H1 (cell line): ENCODE results near the gene CHD9. TPM values are rescaled to one million over a fixed set of nuclear protein-coding genes. Genes with fewer than 3 reads are reported as not detected.

Experiments used
- CTBP2 ChIP-seq: IDR thresholded peaks from 2 replicates; pipeline ENCODE4 v1.7.0; 2011; ENCODE audit warnings: borderline replicate concordance, mild to moderate bottlenecking, moderate library complexity, mixed read lengths, low read length; ENCODE audit not compliant: insufficient read depth, insufficient read length
- HDAC6 ChIP-seq: IDR thresholded peaks from one replicate; pipeline ENCODE4 v1.7.1; 2012; ENCODE audit warnings: low read depth, mild to moderate bottlenecking, inconsistent platforms, low read length, moderate library complexity
- MAFK ChIP-seq: IDR thresholded peaks from 2 replicates; pipeline ENCODE4 v1.6.1; 2012; ENCODE audit warnings: low read depth, mild to moderate bottlenecking, improper control_type of control experiment, low read length
- RBBP5 ChIP-seq: IDR thresholded peaks from 2 replicates; pipeline ENCODE4 v1.7.1; 2012; ENCODE audit warnings: low read depth, mild to moderate bottlenecking, inconsistent platforms, low read length, moderate library complexity, borderline replicate concordance
- RFX5 ChIP-seq: IDR thresholded peaks from 2 replicates; pipeline ENCODE4 v1.6.1; 2011; ENCODE audit warnings: low read depth, low read length, improper control_type of control experiment, borderline replicate concordance
- SAP30 ChIP-seq: fragments of 300-600 bp; sonication (generic); IDR thresholded peaks from 2 replicates; pipeline ENCODE4 v1.7.1; 2012; ENCODE audit warnings: low read length, moderate library complexity, mild to moderate bottlenecking, inconsistent platforms; ENCODE audit not compliant: insufficient read depth, insufficient replicate concordance
- SRF ChIP-seq: IDR thresholded peaks from 2 replicates; pipeline ENCODE4 v1.6.1; 2011; ENCODE audit warnings: mild to moderate bottlenecking, low read depth, low read length, moderate library complexity
- YY1 ChIP-seq: IDR thresholded peaks from 2 replicates; pipeline ENCODE4 v1.6.1; 2011; ENCODE audit warnings: low read depth, mild to moderate bottlenecking, low read length
- polyA plus RNA-seq, 7 experiments: library from polyadenylated mRNA; depleted of rRNA in 3 of 7; stranded (reverse) in 5 of 7; unstranded in 2 of 7; fragments of >200 nt in 5 of 7; fragments of 200-250 nt in 2 of 7; gene quantifications; 1 replicate in 5 of 7; 2 replicates in 1 of 7; 4 replicates in 1 of 7; pipeline versions ENCODE4 v1.2.1 to v1.2.3, GENCODE V29; 2011 to 2013; ENCODE audit warnings: missing spikeins in 2 of 7, mixed read lengths in 2 of 7
- total RNA-seq: library from RNA; stranded (reverse); fragmentation: NEBNext Ultra II Directional; extraction: Animal tissue kit (Norgen Biotek cat#: 25700); gene quantifications from 2 replicates; pipeline ENCODE4 v1.2.1, GENCODE V29; 2021
- TF ChIP-seq, protein P1 (sequence below): fragments of 300-600 bp; sonication (generic); IDR thresholded peaks from 2 replicates; pipeline ENCODE4 v1.7.1; 2012; ENCODE audit warnings: low read length, moderate library complexity, mild to moderate bottlenecking, inconsistent platforms; ENCODE audit not compliant: insufficient replicate concordance

The CHD9 gene
- total and polyA plus RNA-seq, 2 of the 8 experiments (the other 6 are each of a cell fraction or from before 2014, with no cell fraction given), result 9.9 to 32.4 TPM

DNA sequence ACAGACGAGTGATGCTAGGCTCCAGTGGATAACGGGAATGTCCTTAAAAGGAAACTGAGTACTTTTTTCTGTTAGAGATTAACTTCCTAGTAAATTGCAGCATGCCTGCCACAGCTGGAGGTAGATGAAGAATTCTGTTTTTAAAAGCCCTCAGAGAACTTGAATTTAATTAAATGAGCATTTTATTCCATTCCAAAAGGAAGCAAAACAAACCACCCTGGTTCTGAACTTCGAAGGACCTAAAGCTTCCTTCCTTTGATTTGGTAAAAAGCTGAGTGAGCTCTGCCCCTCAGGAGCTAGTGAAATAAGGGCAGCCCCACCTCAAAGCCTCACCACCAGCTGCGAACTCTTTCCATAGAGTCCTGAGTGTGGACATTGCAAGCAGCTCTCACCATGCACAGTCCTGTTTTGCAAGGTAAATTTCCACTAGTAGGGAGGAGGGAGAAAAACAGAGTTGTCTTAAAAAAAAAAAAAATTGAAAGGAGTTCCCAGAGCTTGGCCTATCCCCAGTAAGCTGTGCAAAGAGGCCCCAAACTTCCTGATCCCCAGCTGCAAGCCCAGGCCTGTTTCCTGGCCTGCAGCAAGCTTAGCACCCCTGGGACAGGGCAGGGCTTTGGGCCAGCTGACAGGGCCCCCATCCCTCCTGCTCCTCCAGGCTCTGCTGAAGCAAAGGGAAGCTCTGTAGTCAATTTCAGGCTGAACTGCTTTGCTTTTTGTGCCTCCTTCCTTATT, 13.3 kb upstream of the CHD9 start (continued):
- TF ChIP-seq, protein P1, sequence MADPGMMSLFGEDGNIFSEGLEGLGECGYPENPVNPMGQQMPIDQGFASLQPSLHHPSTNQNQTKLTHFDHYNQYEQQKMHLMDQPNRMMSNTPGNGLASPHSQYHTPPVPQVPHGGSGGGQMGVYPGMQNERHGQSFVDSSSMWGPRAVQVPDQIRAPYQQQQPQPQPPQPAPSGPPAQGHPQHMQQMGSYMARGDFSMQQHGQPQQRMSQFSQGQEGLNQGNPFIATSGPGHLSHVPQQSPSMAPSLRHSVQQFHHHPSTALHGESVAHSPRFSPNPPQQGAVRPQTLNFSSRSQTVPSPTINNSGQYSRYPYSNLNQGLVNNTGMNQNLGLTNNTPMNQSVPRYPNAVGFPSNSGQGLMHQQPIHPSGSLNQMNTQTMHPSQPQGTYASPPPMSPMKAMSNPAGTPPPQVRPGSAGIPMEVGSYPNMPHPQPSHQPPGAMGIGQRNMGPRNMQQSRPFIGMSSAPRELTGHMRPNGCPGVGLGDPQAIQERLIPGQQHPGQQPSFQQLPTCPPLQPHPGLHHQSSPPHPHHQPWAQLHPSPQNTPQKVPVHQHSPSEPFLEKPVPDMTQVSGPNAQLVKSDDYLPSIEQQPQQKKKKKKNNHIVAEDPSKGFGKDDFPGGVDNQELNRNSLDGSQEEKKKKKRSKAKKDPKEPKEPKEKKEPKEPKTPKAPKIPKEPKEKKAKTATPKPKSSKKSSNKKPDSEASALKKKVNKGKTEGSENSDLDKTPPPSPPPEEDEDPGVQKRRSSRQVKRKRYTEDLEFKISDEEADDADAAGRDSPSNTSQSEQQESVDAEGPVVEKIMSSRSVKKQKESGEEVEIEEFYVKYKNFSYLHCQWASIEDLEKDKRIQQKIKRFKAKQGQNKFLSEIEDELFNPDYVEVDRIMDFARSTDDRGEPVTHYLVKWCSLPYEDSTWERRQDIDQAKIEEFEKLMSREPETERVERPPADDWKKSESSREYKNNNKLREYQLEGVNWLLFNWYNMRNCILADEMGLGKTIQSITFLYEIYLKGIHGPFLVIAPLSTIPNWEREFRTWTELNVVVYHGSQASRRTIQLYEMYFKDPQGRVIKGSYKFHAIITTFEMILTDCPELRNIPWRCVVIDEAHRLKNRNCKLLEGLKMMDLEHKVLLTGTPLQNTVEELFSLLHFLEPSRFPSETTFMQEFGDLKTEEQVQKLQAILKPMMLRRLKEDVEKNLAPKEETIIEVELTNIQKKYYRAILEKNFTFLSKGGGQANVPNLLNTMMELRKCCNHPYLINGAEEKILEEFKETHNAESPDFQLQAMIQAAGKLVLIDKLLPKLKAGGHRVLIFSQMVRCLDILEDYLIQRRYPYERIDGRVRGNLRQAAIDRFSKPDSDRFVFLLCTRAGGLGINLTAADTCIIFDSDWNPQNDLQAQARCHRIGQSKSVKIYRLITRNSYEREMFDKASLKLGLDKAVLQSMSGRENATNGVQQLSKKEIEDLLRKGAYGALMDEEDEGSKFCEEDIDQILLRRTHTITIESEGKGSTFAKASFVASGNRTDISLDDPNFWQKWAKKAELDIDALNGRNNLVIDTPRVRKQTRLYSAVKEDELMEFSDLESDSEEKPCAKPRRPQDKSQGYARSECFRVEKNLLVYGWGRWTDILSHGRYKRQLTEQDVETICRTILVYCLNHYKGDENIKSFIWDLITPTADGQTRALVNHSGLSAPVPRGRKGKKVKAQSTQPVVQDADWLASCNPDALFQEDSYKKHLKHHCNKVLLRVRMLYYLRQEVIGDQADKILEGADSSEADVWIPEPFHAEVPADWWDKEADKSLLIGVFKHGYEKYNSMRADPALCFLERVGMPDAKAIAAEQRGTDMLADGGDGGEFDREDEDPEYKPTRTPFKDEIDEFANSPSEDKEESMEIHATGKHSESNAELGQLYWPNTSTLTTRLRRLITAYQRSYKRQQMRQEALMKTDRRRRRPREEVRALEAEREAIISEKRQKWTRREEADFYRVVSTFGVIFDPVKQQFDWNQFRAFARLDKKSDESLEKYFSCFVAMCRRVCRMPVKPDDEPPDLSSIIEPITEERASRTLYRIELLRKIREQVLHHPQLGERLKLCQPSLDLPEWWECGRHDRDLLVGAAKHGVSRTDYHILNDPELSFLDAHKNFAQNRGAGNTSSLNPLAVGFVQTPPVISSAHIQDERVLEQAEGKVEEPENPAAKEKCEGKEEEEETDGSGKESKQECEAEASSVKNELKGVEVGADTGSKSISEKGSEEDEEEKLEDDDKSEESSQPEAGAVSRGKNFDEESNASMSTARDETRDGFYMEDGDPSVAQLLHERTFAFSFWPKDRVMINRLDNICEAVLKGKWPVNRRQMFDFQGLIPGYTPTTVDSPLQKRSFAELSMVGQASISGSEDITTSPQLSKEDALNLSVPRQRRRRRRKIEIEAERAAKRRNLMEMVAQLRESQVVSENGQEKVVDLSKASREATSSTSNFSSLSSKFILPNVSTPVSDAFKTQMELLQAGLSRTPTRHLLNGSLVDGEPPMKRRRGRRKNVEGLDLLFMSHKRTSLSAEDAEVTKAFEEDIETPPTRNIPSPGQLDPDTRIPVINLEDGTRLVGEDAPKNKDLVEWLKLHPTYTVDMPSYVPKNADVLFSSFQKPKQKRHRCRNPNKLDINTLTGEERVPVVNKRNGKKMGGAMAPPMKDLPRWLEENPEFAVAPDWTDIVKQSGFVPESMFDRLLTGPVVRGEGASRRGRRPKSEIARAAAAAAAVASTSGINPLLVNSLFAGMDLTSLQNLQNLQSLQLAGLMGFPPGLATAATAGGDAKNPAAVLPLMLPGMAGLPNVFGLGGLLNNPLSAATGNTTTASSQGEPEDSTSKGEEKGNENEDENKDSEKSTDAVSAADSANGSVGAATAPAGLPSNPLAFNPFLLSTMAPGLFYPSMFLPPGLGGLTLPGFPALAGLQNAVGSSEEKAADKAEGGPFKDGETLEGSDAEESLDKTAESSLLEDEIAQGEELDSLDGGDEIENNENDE, result peak; percentile 60
- TF ChIP-seq SRF (peak; percentile 79; the same call in 1 of the 2 replicates), SAP30 (no peak), RBBP5 (peak; percentile 57; the same call in 1 of the 2 replicates), YY1 (no peak), HDAC6 (no peak), RFX5 (no peak), CTBP2 (peak; percentile 9), MAFK (no peak)
